Mucosa of descending colon (tissue), 3 donors: ENCODE data around the gene CCDC89. TPM values are rescaled to one million over a fixed set of nuclear protein-coding genes. Genes with fewer than 3 reads are reported as not detected.
A peak's percentile ranks its signal among the peaks of the same experiment; 100 is the strongest.

Experiments used
- ATAC-seq: fragments of 200-7000 bp; cut with Tn5 transposase; one replicate; pipeline ENCODE4 v1.9.1; 2020; ENCODE audit warnings: mild to moderate bottlenecking, moderate library complexity
- DNase-seq, 3 donors: peaks; one replicate each; pipeline ENCODE4 v3.0.0-alpha.2; 2020
- H3K36me3 ChIP-seq: fragments of 200-600 bp; one replicate; pipeline ENCODE4 v1.8.0; 2021; ENCODE audit warnings: low read depth, mild to moderate bottlenecking
- H3K4me1 ChIP-seq: fragments of 200-600 bp; one replicate; pipeline ENCODE4 v1.8.0; 2021; ENCODE audit warnings: low read depth, mild to moderate bottlenecking
- H3K4me3 ChIP-seq: fragments of 200-600 bp; one replicate; pipeline ENCODE4 v1.8.0; 2021; ENCODE audit warnings: mild to moderate bottlenecking
- H3K9me3 ChIP-seq: fragments of 200-600 bp; one replicate; pipeline ENCODE4 v1.8.0; 2021; ENCODE audit warnings: mild to moderate bottlenecking
- intact Hi-C, 2 donors: fragments of 100-400 bp; cut with DNase I in 1 of 2; cut with micrococcal nuclease in 1 of 2; formaldehyde crosslinking; loops; one replicate each; pipeline versions ENCODE4 v1.11.0 to v1.11.1; 2022; cut with DNase I, micrococcal nuclease
- total RNA-seq, 3 donors: library from RNA; stranded (reverse); fragmentation: NEBNext Ultra II Directional in 2 of 3; extraction: Animal tissue kit (Norgen Biotek cat#: 25700) in 2 of 3; gene quantifications; one replicate each; pipeline versions ENCODE4 v1.2.1 to v1.2.4, GENCODE V29; 2021 to 2023
- TF ChIP-seq, protein P1 (sequence below): fragments of 200-600 bp; IDR thresholded peaks from one replicate; pipeline ENCODE4 v1.8.0; 2022; ENCODE audit warnings: antibody characterized with exemption, mild to moderate bottlenecking
- donor health status: DM: no; HTN: no; CAD: no; lungs with moderate emphysema.
- donor health status: DM: no; HTN: no; CAD: no.
- donor health status: DM: no; HTN: yes; CAD: no.

CCDC89 gene
- total RNA-seq, 3 donors from 2014 or later, result 4.1 to 6.4 (median 4.1) TPM

- Histone ChIP-seq H3K4me3 (no peak overlapping the region), H3K4me1 (no peaks in the 10 kb centered on the region), H3K36me3 (no peaks in the 10 kb centered on the region), H3K9me3 (no peaks in the 10 kb centered on the region)
- ATAC-seq (peak; percentile 38), DNase-seq (no peak)
- TF ChIP-seq, protein P1, sequence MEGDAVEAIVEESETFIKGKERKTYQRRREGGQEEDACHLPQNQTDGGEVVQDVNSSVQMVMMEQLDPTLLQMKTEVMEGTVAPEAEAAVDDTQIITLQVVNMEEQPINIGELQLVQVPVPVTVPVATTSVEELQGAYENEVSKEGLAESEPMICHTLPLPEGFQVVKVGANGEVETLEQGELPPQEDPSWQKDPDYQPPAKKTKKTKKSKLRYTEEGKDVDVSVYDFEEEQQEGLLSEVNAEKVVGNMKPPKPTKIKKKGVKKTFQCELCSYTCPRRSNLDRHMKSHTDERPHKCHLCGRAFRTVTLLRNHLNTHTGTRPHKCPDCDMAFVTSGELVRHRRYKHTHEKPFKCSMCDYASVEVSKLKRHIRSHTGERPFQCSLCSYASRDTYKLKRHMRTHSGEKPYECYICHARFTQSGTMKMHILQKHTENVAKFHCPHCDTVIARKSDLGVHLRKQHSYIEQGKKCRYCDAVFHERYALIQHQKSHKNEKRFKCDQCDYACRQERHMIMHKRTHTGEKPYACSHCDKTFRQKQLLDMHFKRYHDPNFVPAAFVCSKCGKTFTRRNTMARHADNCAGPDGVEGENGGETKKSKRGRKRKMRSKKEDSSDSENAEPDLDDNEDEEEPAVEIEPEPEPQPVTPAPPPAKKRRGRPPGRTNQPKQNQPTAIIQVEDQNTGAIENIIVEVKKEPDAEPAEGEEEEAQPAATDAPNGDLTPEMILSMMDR, result no peak
- intact Hi-C loops, result no loop called here
Observed at GRCh38 chr11:85699957-85700741, 14.2 kb upstream of the CCDC89 start.

GRCh38 chr11:85698195-85698594, 12.2 kb upstream of the CCDC89 start:
- no peak for ATAC-seq
- no peak overlapping the region for H3K4me3 ChIP-seq
- DNase-seq, result no peak
- TF ChIP-seq, protein P1, result no peak
- H3K9me3 ChIP-seq, result no peaks in the 10 kb centered on the region
- H3K36me3 ChIP-seq, result no peaks in the 10 kb centered on the region
- intact Hi-C loops, result no loop called here
- H3K4me1 ChIP-seq, result no peaks in the 10 kb centered on the region

DNA sequence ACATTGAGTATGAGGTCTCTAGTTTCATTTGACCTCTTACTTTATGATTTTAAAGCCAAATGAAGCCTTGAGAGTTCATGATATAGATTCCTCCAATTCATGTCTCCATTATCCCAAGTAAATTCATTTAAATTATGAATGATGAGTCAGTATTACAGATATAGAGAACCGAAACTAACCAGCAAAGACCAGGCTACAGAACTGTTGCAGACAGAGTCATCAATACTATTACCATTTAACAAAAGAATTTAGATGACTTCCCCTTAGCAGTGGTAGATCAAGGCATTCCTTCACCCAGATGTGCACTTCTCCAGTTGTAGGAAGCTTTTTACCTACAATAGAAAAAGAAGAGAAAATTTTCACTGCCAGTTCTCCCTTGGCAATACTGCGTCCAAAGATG, 11.8 kb upstream of the CCDC89 start:
- intact Hi-C loops, result no loop called here
- DNase-seq (no peak), ATAC-seq (no peak)
- Histone ChIP-seq H3K36me3 (no peaks in the 10 kb centered on the region), H3K4me3 (no peak overlapping the region), H3K9me3 (no peaks in the 10 kb centered on the region), H3K4me1 (no peaks in the 10 kb centered on the region)
- TF ChIP-seq, protein P1, result no peak

- intact Hi-C loops, result no loop called here
- Histone ChIP-seq H3K9me3 (no peaks in the 10 kb centered on the region), H3K4me3 (no peak overlapping the region), H3K36me3 (no peaks in the 10 kb centered on the region), H3K4me1 (no peaks in the 10 kb centered on the region)
- ATAC-seq (no peak), DNase-seq (no peak)
- TF ChIP-seq, protein P1, result no peak
Observed at GRCh38 chr11:85695546-85695945, 9.6 kb upstream of the CCDC89 start.

DNA sequence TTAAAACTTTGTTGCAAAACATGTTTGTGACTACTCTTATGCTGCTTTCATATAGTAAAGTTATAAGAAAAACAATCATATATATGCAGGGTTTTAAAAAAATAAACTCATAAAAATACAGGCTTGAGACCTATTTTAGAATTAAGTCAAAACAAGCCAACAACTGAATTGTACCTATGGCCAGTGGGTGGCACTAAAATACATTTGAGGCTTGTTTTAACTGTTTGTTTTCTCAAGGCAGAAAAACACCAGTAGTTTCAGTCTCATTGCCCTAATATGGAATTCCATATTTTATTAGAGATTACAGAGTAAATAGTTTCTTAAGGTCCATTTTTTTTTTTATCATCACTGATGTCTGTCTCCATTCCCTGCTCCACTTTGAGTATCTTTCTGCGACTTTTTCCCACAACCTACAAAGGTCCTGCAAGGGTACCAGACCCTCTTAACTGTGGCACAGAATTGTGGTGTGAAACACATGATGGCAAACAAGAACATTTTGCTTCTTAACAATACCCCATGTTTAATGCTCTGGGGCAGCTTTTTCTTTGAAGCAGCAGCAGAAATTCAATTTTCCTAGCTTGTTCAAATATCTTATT, 8.5 kb upstream of the CCDC89 start:
- DNase-seq (peak in 1 of 3 donors; percentile 28), ATAC-seq (no peak)
- no peaks in the 10 kb centered on the region for H3K4me1 ChIP-seq
- intact Hi-C loops, result no loop called here
- no peaks in the 10 kb centered on the region for H3K36me3 ChIP-seq
- H3K4me3 ChIP-seq, result no peak overlapping the region
- no peaks in the 10 kb centered on the region for H3K9me3 ChIP-seq
- TF ChIP-seq, protein P1, result no peak
